Suprapubic skin (tissue), 4 donors: ENCODE results near the gene FSTL4. TPM values are rescaled to one million over a fixed set of nuclear protein-coding genes. Genes with fewer than 3 reads are reported as not detected.

Experiments used
- DNase-seq, 2 donors: peaks; one replicate each; pipeline ENCODE4 v3.0.0-alpha.2; 2019; ENCODE audit warnings: low spot score in 2 of 2
- H3K27ac ChIP-seq: fragments of 200-600 bp; sonication (generic); one replicate; pipeline ENCODE4 v1.5.1; 2019
- H3K27me3 ChIP-seq: fragments of 200-600 bp; sonication (generic); one replicate; pipeline ENCODE4 v1.5.1; 2019
- H3K36me3 ChIP-seq: fragments of 200-600 bp; sonication (generic); one replicate; pipeline ENCODE4 v1.5.1; 2019
- H3K4me1 ChIP-seq: fragments of 200-600 bp; sonication (generic); one replicate; pipeline ENCODE4 v1.5.1; 2019
- H3K4me3 ChIP-seq: fragments of 200-600 bp; sonication (generic); one replicate; pipeline ENCODE4 v1.5.1; 2019; ENCODE audit warnings: mild to moderate bottlenecking
- H3K9me3 ChIP-seq: fragments of 200-600 bp; sonication (generic); one replicate; pipeline ENCODE4 v1.5.1; 2019
- EP300 ChIP-seq: sonication (generic); formaldehyde crosslinking; IDR thresholded peaks from one replicate; pipeline ENCODE4 v1.6.1; 2017; ENCODE audit warnings: antibody characterized with exemption
- POLR2A ChIP-seq, 2 donors: fragments of 450-650 bp; IDR thresholded peaks; one replicate each; pipeline ENCODE4 v1.6.1; 2017; ENCODE audit warnings: antibody characterized with exemption in 2 of 2, mild to moderate bottlenecking in 2 of 2, moderate library complexity in 2 of 2
- POLR2AphosphoS5 ChIP-seq, 3 donors: sonication (generic); formaldehyde crosslinking; IDR thresholded peaks; one replicate each; pipeline ENCODE4 v1.6.1; 2017; ENCODE audit warnings: antibody characterized with exemption in 3 of 3
- WGBS: methylation state at CpG from one replicate; pipeline ENCODE4 v1.1.5; 2018; 5-methylcytosine and 5-hydroxymethylcytosine counted together
- total RNA-seq, 4 donors: library from RNA; depleted of rRNA; stranded (reverse); fragments of >200 nt; gene quantifications; one replicate each; pipeline ENCODE4 v1.1.0, GENCODE V29; 2016
- TF ChIP-seq, protein P1 (sequence below), 2 donors: fragments of 200-600 bp in 1 of 2; fragments of 450-650 bp in 1 of 2; sonication (generic) in 1 of 2; IDR thresholded peaks; one replicate each; pipeline ENCODE4 v1.5.1; 2016 to 2019; ENCODE audit warnings: antibody characterized with exemption in 2 of 2, mild to moderate bottlenecking in 1 of 2, moderate library complexity in 1 of 2

The FSTL4 gene
- total RNA-seq, 4 donors from 2014 or later: 2.3 to 6.4 (median 5.8) TPM

DNA sequence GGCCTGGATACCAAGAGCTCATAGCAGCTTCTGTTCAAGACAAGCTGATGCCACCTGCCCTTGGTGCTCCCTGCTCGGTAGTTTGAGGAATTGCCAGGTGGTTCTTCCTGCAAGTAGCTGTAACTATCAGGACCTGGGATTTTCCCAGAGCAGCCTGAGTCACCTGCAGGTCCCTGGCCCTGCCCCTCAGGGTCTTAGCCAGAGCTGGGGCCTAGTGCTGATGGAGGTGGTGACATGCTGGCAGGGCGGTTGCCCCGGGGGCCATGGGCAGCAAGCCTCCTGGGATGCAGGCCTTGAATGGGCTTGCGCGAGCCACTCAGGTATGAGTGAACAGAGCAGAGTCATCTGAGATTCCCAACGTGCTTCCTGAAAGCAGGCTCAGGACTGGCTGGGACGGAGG lies 298.3 kb downstream of the FSTL4 start:
- DNase-seq: no peak
- TF ChIP-seq EP300 (no peak), POLR2AphosphoS5 (IDR thresholded peaks at IDR 0.05) (no peak)
- TF ChIP-seq, protein P1, sequence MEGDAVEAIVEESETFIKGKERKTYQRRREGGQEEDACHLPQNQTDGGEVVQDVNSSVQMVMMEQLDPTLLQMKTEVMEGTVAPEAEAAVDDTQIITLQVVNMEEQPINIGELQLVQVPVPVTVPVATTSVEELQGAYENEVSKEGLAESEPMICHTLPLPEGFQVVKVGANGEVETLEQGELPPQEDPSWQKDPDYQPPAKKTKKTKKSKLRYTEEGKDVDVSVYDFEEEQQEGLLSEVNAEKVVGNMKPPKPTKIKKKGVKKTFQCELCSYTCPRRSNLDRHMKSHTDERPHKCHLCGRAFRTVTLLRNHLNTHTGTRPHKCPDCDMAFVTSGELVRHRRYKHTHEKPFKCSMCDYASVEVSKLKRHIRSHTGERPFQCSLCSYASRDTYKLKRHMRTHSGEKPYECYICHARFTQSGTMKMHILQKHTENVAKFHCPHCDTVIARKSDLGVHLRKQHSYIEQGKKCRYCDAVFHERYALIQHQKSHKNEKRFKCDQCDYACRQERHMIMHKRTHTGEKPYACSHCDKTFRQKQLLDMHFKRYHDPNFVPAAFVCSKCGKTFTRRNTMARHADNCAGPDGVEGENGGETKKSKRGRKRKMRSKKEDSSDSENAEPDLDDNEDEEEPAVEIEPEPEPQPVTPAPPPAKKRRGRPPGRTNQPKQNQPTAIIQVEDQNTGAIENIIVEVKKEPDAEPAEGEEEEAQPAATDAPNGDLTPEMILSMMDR (IDR thresholded peaks at IDR 0.05): no peak
- H3K27ac ChIP-seq: no peak overlapping the region
- H3K9me3 ChIP-seq: no peaks in the 10 kb centered on the region
- H3K36me3 ChIP-seq: no peaks in the 10 kb centered on the region
- WGBS: 86% methylated on average over 6 of the region's 7 CpGs
- no peaks in the 10 kb centered on the region for H3K4me1 ChIP-seq
- H3K4me3 ChIP-seq: no peak overlapping the region
- no peaks in the 10 kb centered on the region for H3K27me3 ChIP-seq

GRCh38 chr5:133311176-133311575 lies 301.2 kb downstream of the FSTL4 start:
- H3K27me3 ChIP-seq: peaks cover 5% of the 10 kb centered on the region
- WGBS: 91% methylated on average over 4 of the region's 4 CpGs
- no peaks in the 10 kb centered on the region for H3K36me3 ChIP-seq
- H3K27ac ChIP-seq: no peak overlapping the region
- DNase-seq: no peak
- TF ChIP-seq POLR2A (IDR thresholded peaks at IDR 0.05) (no peak), EP300 (no peak), POLR2AphosphoS5 (IDR thresholded peaks at IDR 0.05) (no peak)
- TF ChIP-seq, protein P1 (IDR thresholded peaks at IDR 0.05): no peak
- no peaks in the 10 kb centered on the region for H3K4me1 ChIP-seq
- H3K9me3 ChIP-seq: no peaks in the 10 kb centered on the region
- H3K4me3 ChIP-seq: no peak overlapping the region

DNA sequence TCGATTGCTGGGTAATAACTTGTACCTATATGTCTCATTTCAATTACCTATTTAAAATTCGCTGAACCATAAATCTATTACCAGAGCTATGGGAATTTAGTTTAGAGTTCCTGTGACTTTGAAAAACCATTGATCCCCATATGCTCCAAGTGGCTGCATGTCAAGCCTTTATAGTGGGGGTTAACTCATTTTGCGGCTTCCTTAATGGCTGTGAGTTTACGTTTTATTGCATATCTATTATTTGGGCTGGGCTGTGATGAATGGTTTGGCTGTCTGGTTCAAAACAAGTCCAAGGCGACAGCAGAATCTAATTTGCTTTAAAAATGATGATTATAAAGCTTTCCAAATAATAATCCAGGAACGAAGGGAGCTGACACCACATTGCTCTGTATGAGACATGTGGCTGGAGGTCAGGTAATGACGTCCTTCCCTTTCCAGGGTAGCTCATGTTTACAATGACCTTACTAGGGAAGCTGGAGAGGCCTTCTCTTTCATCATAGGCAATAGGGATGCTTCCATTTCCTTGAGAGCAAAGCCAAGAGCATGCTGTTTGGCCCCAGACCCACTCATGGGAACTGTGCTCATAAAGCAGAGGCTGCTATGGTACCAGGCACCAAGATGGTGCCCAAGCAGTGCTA lies 302.2 kb downstream of the FSTL4 start:
- Histone ChIP-seq H3K9me3 (no peaks in the 10 kb centered on the region), H3K4me3 (no peak overlapping the region), H3K27me3 (peaks cover 5% of the 10 kb centered on the region), H3K27ac (no peak overlapping the region), H3K36me3 (no peaks in the 10 kb centered on the region), H3K4me1 (no peaks in the 10 kb centered on the region)
- 75% methylated on average over 7 of the region's 7 CpGs for WGBS
- DNase-seq: no peak
- TF ChIP-seq EP300: no peak
- TF ChIP-seq POLR2AphosphoS5 (IDR thresholded peaks at IDR 0.05): no peak
- TF ChIP-seq, protein P1 (IDR thresholded peaks at IDR 0.05): no peak
- TF ChIP-seq POLR2A (IDR thresholded peaks at IDR 0.05): no peak

DNA sequence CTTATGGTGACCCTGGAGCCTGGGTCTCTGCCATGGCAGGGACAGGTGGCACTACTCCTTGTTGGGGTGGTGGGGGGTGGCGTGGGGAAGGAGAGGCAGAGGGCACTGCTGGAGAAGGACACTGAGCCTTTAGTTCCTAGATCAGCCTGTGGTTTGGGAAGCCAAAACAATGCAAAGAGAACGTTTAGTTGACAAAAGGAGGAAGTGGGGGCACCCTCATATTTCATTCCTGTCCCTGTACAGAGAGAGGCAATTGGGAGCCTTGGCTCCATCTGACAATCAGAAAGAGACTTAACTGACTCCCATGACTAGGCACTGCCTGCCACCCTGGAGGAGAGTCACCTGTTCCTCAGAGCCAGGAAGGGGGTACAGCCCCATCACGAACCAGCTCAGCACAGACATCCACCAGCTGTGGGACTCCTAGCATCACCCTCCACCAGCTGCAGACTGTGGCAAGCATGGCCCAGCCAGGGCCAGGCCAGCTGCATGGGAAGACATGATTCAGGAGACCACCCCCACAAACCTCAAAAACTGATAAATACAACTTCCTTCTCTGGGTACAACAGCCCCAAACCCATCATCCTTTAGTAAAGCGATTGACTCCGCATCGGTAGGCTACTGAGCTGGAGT lies 303.1 kb downstream of the FSTL4 start:
- no peaks in the 10 kb centered on the region for H3K9me3 ChIP-seq
- 79% methylated on average over 6 of the region's 6 CpGs for WGBS

DNA sequence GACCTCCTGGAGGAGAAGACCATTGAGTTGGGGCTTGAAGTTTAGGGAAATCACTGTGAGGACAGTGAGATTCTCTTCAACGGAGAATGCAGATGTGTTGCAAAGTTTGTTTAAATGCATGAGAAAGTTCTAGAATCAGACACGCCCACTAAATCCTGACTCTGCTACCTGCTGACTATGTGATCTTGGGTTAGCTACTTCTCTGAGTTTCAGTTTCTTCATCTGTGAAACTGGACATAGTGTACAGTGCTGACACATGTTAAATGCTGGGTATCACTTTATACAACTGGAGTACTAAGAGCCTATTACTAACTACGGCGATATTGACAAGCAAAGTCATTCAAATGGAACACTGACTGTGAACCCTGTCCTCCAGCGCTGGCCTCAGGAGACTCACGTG lies 305.1 kb downstream of the FSTL4 start:
- Histone ChIP-seq H3K27ac (no peak overlapping the region), H3K9me3 (no peaks in the 10 kb centered on the region), H3K36me3 (no peaks in the 10 kb centered on the region), H3K4me3 (no peak overlapping the region), H3K4me1 (no peaks in the 10 kb centered on the region), H3K27me3 (peaks cover 5% of the 10 kb centered on the region)
- 86% methylated on average over 6 of the region's 6 CpGs for WGBS
- DNase-seq: no peak
- TF ChIP-seq EP300 (no peak), POLR2AphosphoS5 (IDR thresholded peaks at IDR 0.05) (no peak), POLR2A (IDR thresholded peaks at IDR 0.05) (no peak)
- TF ChIP-seq, protein P1 (IDR thresholded peaks at IDR 0.05): no peak

More for the DNA sequence above, 303.1 kb downstream of the FSTL4 start:
- no peak overlapping the region for H3K27ac ChIP-seq
- TF ChIP-seq POLR2AphosphoS5 (IDR thresholded peaks at IDR 0.05) (no peak), EP300 (no peak), POLR2A (IDR thresholded peaks at IDR 0.05) (no peak)
- TF ChIP-seq, protein P1 (IDR thresholded peaks at IDR 0.05): no peak
- H3K4me1 ChIP-seq: no peaks in the 10 kb centered on the region
- H3K4me3 ChIP-seq: no peak overlapping the region
- no peak for DNase-seq
- no peaks in the 10 kb centered on the region for H3K36me3 ChIP-seq
- peaks cover 5% of the 10 kb centered on the region for H3K27me3 ChIP-seq
